K562 (cell line): Measurements from ENCODE around the gene NFE2. TPM values are rescaled to one million over a fixed set of nuclear protein-coding genes. Genes with fewer than 3 reads are reported as not detected.

Source experiments
- BRF2 ChIP-seq: IDR thresholded peaks from 3 replicates; pipeline ENCODE4 v1.6.1; 2011; ENCODE audit warnings: borderline replicate concordance, mild to moderate bottlenecking; ENCODE audit not compliant: insufficient read length, insufficient read depth
- CTBP1 ChIP-seq: fragments of 450-650 bp; IDR thresholded peaks from 2 replicates; pipeline ENCODE4 v1.6.1; 2016; ENCODE audit warnings: borderline replicate concordance
- GTF3C2 ChIP-seq: IDR thresholded peaks from 3 replicates; pipeline ENCODE4 v1.6.1; 2011; ENCODE audit warnings: borderline replicate concordance, mild to moderate bottlenecking, moderate library complexity; ENCODE audit not compliant: insufficient read length; ENCODE audit errors: extremely low read depth
- MTA3 ChIP-seq: fragments of 450-650 bp; formaldehyde crosslinking; IDR thresholded peaks from 2 replicates; pipeline ENCODE4 v1.6.1; 2017; ENCODE audit warnings: mild to moderate bottlenecking, borderline replicate concordance
- OTX1 ChIP-seq: fragments of 450-650 bp; formaldehyde crosslinking; IDR thresholded peaks from 2 replicates; pipeline ENCODE4 v1.4.0; 2022; ENCODE audit warnings: mild to moderate bottlenecking
- RAD21 ChIP-seq, 2 experiments: fragments of 250-450 bp in 1 of 2; fragments of 450-650 bp in 1 of 2; sonication (Bioruptor Pico) in 1 of 2; formaldehyde crosslinking in 1 of 2; IDR thresholded peaks in 1 of 2; conservative IDR thresholded peaks in 1 of 2; 2 replicates each; pipeline versions ENCODE4 v1.4.0 to v1.8.0; 2020 to 2022; ENCODE audit warnings: mild to moderate bottlenecking in 2 of 2, moderate library complexity in 1 of 2
- SUPT5H ChIP-seq: fragments of 450-650 bp; IDR thresholded peaks from 2 replicates; pipeline ENCODE4 v1.6.1; 2016
- ZBED1 ChIP-seq: IDR thresholded peaks from 2 replicates; pipeline ENCODE4 v1.6.1; 2014
- polyA plus RNA-seq, 8 experiments: library from polyadenylated mRNA; depleted of rRNA in 4 of 8; stranded (reverse) in 5 of 8; unstranded in 3 of 8; fragments of >200 nt; fragmentation: Nextera tagmentation in 2 of 8; fragmentation: Illumina TruSeq in 1 of 8; extraction: Ambion mirVana in 2 of 8; extraction: Trizol in 1 of 8; gene quantifications; 2 replicates each; pipeline versions ENCODE4 v1.2.1 to v1.2.3, GENCODE V29; 2011 to 2014; ENCODE audit warnings: inconsistent platforms in 1 of 8, missing spikeins in 1 of 8
- total RNA-seq, 7 experiments: library from RNA; depleted of rRNA in 6 of 7; stranded (reverse); fragments of >200 nt in 6 of 7; fragmentation: Illumina TruSeq in 2 of 7; extraction: Trizol in 2 of 7; gene quantifications; 2 replicates each; pipeline versions ENCODE4 v1.2.1 to v1.2.3, GENCODE V29; 2011 to 2021; ENCODE audit warnings: low replicate concordance in 1 of 7
- TF ChIP-seq, protein P1 (sequence below), 2 experiments: fragments of 450-650 bp in 1 of 2; IDR thresholded peaks; 2 replicates each; pipeline ENCODE4 v1.6.1; 2011 to 2017; ENCODE audit warnings: low read depth in 2 of 2, antibody characterized with exemption in 1 of 2, borderline replicate concordance in 1 of 2, low read length in 1 of 2, mild to moderate bottlenecking in 1 of 2, mixed read lengths in 1 of 2; ENCODE audit not compliant: control insufficient read depth in 1 of 2
- TF ChIP-seq, protein P2 (sequence below), 2 experiments: fragments of 450-650 bp in 1 of 2; sonication (generic) in 1 of 2; formaldehyde crosslinking; conservative IDR thresholded peaks; 2 replicates each; pipeline versions ENCODE4 v1.4.0 to v1.8.1; 2020 to 2022; ENCODE audit warnings: mild to moderate bottlenecking in 1 of 2, missing genetic modification reagents in 1 of 2
- TF ChIP-seq, protein P3 (sequence below): sonication (generic); formaldehyde crosslinking; IDR thresholded peaks from 2 replicates; pipeline ENCODE4 v1.8.1; 2023; ENCODE audit warnings: mild to moderate bottlenecking, missing genetic modification reagents
- TF ChIP-seq, protein P4 (sequence below): sonication (generic); formaldehyde crosslinking; IDR thresholded peaks from 2 replicates; pipeline ENCODE4 v1.8.0; 2022; ENCODE audit warnings: missing genetic modification reagents, mild to moderate bottlenecking, moderate library complexity, borderline replicate concordance

Gene NFE2
- total and polyA plus RNA-seq, 9 of the 15 experiments (the other 6 are each of a cell fraction or from before 2014, with no cell fraction given): 12.3 to 282 (median 208) TPM

GRCh38 chr12:54286042-54287030, 14.5 kb downstream of the NFE2 start (continued):
- TF ChIP-seq, protein P1, sequence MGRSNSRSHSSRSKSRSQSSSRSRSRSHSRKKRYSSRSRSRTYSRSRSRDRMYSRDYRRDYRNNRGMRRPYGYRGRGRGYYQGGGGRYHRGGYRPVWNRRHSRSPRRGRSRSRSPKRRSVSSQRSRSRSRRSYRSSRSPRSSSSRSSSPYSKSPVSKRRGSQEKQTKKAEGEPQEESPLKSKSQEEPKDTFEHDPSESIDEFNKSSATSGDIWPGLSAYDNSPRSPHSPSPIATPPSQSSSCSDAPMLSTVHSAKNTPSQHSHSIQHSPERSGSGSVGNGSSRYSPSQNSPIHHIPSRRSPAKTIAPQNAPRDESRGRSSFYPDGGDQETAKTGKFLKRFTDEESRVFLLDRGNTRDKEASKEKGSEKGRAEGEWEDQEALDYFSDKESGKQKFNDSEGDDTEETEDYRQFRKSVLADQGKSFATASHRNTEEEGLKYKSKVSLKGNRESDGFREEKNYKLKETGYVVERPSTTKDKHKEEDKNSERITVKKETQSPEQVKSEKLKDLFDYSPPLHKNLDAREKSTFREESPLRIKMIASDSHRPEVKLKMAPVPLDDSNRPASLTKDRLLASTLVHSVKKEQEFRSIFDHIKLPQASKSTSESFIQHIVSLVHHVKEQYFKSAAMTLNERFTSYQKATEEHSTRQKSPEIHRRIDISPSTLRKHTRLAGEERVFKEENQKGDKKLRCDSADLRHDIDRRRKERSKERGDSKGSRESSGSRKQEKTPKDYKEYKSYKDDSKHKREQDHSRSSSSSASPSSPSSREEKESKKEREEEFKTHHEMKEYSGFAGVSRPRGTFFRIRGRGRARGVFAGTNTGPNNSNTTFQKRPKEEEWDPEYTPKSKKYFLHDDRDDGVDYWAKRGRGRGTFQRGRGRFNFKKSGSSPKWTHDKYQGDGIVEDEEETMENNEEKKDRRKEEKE (IDR thresholded peaks at IDR 0.05; ENCODE audit: borderline replicate concordance in 1 of 2, control insufficient read depth in 1 of 2, low read depth in 2 of 2, low read length in 1 of 2): peak; percentile 7 to 32; a peak in 2 of 4 replicates
- TF ChIP-seq OTX1 (CRISPR knock-in tag): peak; percentile 69
- no peak for TF ChIP-seq BRF2
- TF ChIP-seq, protein P2, sequence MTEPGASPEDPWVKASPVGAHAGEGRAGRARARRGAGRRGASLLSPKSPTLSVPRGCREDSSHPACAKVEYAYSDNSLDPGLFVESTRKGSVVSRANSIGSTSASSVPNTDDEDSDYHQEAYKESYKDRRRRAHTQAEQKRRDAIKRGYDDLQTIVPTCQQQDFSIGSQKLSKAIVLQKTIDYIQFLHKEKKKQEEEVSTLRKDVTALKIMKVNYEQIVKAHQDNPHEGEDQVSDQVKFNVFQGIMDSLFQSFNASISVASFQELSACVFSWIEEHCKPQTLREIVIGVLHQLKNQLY (CRISPR knock-in tag; conservative IDR thresholded peaks at IDR 0.05): 0 out of 4 replicates have a peak, but pooled peaks of 1 of the 2 experiments have one; percentile 23
- peak; percentile 88 for TF ChIP-seq CTBP1
- TF ChIP-seq, protein P3, sequence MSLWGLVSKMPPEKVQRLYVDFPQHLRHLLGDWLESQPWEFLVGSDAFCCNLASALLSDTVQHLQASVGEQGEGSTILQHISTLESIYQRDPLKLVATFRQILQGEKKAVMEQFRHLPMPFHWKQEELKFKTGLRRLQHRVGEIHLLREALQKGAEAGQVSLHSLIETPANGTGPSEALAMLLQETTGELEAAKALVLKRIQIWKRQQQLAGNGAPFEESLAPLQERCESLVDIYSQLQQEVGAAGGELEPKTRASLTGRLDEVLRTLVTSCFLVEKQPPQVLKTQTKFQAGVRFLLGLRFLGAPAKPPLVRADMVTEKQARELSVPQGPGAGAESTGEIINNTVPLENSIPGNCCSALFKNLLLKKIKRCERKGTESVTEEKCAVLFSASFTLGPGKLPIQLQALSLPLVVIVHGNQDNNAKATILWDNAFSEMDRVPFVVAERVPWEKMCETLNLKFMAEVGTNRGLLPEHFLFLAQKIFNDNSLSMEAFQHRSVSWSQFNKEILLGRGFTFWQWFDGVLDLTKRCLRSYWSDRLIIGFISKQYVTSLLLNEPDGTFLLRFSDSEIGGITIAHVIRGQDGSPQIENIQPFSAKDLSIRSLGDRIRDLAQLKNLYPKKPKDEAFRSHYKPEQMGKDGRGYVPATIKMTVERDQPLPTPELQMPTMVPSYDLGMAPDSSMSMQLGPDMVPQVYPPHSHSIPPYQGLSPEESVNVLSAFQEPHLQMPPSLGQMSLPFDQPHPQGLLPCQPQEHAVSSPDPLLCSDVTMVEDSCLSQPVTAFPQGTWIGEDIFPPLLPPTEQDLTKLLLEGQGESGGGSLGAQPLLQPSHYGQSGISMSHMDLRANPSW: no peak
- TF ChIP-seq, protein P4, sequence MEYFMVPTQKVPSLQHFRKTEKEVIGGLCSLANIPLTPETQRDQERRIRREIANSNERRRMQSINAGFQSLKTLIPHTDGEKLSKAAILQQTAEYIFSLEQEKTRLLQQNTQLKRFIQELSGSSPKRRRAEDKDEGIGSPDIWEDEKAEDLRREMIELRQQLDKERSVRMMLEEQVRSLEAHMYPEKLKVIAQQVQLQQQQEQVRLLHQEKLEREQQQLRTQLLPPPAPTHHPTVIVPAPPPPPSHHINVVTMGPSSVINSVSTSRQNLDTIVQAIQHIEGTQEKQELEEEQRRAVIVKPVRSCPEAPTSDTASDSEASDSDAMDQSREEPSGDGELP (CRISPR knock-in tag): peak; percentile 95
- TF ChIP-seq RAD21 (CRISPR knock-in tag; conservative IDR thresholded peaks at IDR 0.05 in 1 of 2, IDR thresholded peaks at IDR 0.05 in 1 of 2): peak in 1 of 2 experiments; percentile 10; a peak in 1 of 4 replicates
- 0 out of 2 replicates have a peak, but pooled peaks have one; percentile 17 for TF ChIP-seq MTA3
- TF ChIP-seq GTF3C2: no peak
- peak; percentile 89; the same call in 1 of the 2 replicates for TF ChIP-seq ZBED1
- TF ChIP-seq SUPT5H: peak; percentile 49
